Measurements from ENCODE around the gene PGM3.

GRCh38 chr6:83153883-83154521 lies 39.1 kb downstream of the PGM3 start:
- TF ChIP-seq FOS (IDR thresholded peaks at IDR 0.05; ENCODE audit: borderline replicate concordance, insufficient read depth, low read length), result no peak
- no peak for TF ChIP-seq CTCF (IDR thresholded peaks at IDR 0.05; ENCODE audit: extremely low read depth in 1 of 2, insufficient read depth in 1 of 2, low read depth in 1 of 2, low read length in 2 of 2)
- no peak for TF ChIP-seq POLR2AphosphoS5 (IDR thresholded peaks at IDR 0.05; ENCODE audit: insufficient read depth, low read depth, low read length)
- TF ChIP-seq POLR2A (IDR thresholded peaks at IDR 0.05; ENCODE audit: low read depth, low read length), result no peak

Data from endothelial cell of umbilical vein (primary cell).